Measurements from ENCODE around the gene MRI1. TPM values are rescaled to one million over a fixed set of nuclear protein-coding genes. Genes with fewer than 3 reads are reported as not detected.
A peak's percentile ranks its signal among the peaks of the same experiment; 100 is the strongest.

The MRI1 gene
- total and polyA plus RNA-seq, 2 donors (not counting 1 experiment from before 2014, with no cell fraction given): 75.5 to 118 TPM

DNA sequence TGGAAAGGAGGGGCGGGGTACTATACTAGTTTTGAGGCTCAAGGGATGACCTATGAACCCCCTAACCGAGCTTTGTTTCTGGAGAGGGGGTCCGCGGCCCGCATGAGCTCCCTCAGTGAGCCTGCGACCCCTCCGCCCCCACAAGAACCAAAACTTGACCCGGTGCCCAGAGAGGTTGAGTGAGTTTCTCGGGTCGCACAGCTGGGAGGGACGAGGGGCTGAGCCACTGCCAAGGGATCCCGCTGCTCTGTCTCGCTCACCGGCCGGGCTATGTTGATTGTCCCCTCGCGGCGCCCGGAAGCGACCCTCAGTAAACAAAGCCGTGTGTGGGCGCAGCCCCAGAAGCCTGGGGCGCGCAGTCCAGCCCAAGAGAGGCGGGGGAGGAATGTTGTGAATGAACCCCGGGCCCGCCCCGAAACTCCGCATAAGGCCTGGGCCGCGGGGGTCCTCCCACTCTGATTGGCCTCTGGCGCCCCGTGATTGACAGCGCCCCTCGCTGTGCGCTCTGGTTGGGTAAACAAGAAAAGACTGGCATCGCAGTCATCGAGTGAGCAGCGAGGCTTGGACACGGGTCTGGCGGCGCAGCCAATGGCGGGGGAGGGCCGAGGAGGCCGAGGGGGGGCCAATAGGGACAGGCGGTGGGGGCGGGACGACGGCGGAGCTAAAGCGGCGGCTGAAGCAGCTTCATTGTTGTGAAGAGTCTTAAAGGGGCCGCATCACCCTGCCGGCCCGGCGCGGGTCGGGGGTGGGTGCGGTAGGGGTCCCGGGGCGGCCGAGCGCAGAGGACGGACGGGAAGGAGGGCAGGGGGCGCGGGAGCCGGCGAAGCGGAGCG is 30.7 kb downstream of the MRI1 start, which contains the start of gene ZSWIM4:
TSS of gene ZSWIM4 (plus strand) at position 687 of the 833 bp plus-strand sequence. CDS start 206 bp downstream, outside the sequence.
- Mint-ChIP-seq H3K27ac (peak within 1 kb of the TSS; percentile 95), H3K4me1 (peaks cover 36% of the 10 kb centered on the region), H3K9me3 (ENCODE audit: insufficient read depth) (no peaks in the 10 kb centered on the region), H3K4me3 (peak within 1 kb of the TSS; percentile 98), H3K27me3 (no peaks in the 10 kb centered on the region)
- CTCF ChIA-PET: interaction anchor here (0.6 to 7.3 kb wide), 9 partner anchors 8 to 342 kb away, joined by 3 to 52 read pairs (median 4); no protein-coding TSS in a partner anchor
- peak within 1 kb of the TSS; percentile 97 for H3K4me2 ChIP-seq (replicated peaks; ENCODE audit: low read depth, low read length, poor library complexity, severe bottlenecking)
- H3K9ac ChIP-seq (ENCODE audit: low read length): peak within 1 kb of the TSS; percentile 87
- TF ChIP-seq, protein P1, sequence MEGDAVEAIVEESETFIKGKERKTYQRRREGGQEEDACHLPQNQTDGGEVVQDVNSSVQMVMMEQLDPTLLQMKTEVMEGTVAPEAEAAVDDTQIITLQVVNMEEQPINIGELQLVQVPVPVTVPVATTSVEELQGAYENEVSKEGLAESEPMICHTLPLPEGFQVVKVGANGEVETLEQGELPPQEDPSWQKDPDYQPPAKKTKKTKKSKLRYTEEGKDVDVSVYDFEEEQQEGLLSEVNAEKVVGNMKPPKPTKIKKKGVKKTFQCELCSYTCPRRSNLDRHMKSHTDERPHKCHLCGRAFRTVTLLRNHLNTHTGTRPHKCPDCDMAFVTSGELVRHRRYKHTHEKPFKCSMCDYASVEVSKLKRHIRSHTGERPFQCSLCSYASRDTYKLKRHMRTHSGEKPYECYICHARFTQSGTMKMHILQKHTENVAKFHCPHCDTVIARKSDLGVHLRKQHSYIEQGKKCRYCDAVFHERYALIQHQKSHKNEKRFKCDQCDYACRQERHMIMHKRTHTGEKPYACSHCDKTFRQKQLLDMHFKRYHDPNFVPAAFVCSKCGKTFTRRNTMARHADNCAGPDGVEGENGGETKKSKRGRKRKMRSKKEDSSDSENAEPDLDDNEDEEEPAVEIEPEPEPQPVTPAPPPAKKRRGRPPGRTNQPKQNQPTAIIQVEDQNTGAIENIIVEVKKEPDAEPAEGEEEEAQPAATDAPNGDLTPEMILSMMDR (IDR thresholded peaks at IDR 0.05): no peak
- TF ChIP-seq EZH2 (IDR thresholded peaks at IDR 0.05; ENCODE audit: borderline replicate concordance, insufficient read depth, low read depth, low read length, poor library complexity, severe bottlenecking): no peak
- no peaks in the 10 kb centered on the region for H3K27me3 ChIP-seq (replicated peaks in 1 of 4; ENCODE audit: control extremely low read depth in 1 of 4, control insufficient read depth in 3 of 4, insufficient read depth in 4 of 4, low read length in 3 of 4)
- peak within 1 kb of the TSS; percentile 83 for H2AFZ ChIP-seq (ENCODE audit: insufficient read depth, low read depth, low read length, poor library complexity, severe bottlenecking)
- H4K20me1 ChIP-seq (ENCODE audit: control insufficient read depth, insufficient read depth, low read length, poor library complexity, severe bottlenecking): no peaks in the 10 kb centered on the region
- H3K9me3 ChIP-seq (ENCODE audit: control extremely low read depth in 1 of 3, control insufficient read depth in 2 of 3, insufficient read depth in 1 of 3, low read length in 2 of 3): peaks cover 0 to 4% (median 0%) of the 10 kb centered on the region in 3 donors
- H3K79me2 ChIP-seq (ENCODE audit: control insufficient read depth, insufficient read depth, low read length): peaks cover 12% of the 10 kb centered on the region
- H3K4me1 ChIP-seq (ENCODE audit: control insufficient read depth in 2 of 2, insufficient read depth in 2 of 2, low read length in 2 of 2): peaks cover 21 to 26% of the 10 kb centered on the region in 2 donors
- intact Hi-C loops (cut with micrococcal nuclease): loop anchor here (1.0 to 2.0 kb wide), 4 partner anchors 21 to 341 kb away; partner anchors contain the start of genes ASF1B, C19orf53 and RFX1
- ATAC-seq (ENCODE audit: low read depth) (peak; percentile 95), DNase-seq (peak; percentile 97)
- no peaks in the 10 kb centered on the region for H3K36me3 ChIP-seq (replicated peaks in 1 of 2; ENCODE audit: control extremely low read depth in 1 of 2, control insufficient read depth in 1 of 2, extremely low read depth in 1 of 2, insufficient read depth in 2 of 2, low read length in 1 of 2)
- H3K4me3 ChIP-seq (ENCODE audit: control extremely low read depth in 1 of 5, extremely low read depth in 1 of 5, insufficient read depth in 1 of 5, low read depth in 2 of 5, low read length in 4 of 5): peak within 1 kb of the TSS; percentile 44 to 81 (median 68)
- POLR2A ChIA-PET: interaction anchor here (0.5 to 3.1 kb wide), 12 partner anchors 10 to 1020 kb away, joined by 3 to 16 read pairs (median 4); partner anchors contain the start of genes C19orf53, HOOK2 and IL27RA
- H3K27ac ChIP-seq (ENCODE audit: low read length in 2 of 2): peak within 1 kb of the TSS; percentile 58 to 82
- 1% methylated on average over 67 of the region's 71 CpGs for WGBS (ENCODE audit: insufficient coverage)

All from B cell (primary cell).